GOT3 (cell line): ENCODE data around the gene TMEM123.

Experiments
- DNase-seq: peaks from one replicate; lab custom pipeline; 2025; ENCODE audit warnings: mixed read lengths; lab: John Stamatoyannopoulos, UW

Gene TMEM123, protein sequence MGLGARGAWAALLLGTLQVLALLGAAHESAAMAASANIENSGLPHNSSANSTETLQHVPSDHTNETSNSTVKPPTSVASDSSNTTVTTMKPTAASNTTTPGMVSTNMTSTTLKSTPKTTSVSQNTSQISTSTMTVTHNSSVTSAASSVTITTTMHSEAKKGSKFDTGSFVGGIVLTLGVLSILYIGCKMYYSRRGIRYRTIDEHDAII

DNA sequence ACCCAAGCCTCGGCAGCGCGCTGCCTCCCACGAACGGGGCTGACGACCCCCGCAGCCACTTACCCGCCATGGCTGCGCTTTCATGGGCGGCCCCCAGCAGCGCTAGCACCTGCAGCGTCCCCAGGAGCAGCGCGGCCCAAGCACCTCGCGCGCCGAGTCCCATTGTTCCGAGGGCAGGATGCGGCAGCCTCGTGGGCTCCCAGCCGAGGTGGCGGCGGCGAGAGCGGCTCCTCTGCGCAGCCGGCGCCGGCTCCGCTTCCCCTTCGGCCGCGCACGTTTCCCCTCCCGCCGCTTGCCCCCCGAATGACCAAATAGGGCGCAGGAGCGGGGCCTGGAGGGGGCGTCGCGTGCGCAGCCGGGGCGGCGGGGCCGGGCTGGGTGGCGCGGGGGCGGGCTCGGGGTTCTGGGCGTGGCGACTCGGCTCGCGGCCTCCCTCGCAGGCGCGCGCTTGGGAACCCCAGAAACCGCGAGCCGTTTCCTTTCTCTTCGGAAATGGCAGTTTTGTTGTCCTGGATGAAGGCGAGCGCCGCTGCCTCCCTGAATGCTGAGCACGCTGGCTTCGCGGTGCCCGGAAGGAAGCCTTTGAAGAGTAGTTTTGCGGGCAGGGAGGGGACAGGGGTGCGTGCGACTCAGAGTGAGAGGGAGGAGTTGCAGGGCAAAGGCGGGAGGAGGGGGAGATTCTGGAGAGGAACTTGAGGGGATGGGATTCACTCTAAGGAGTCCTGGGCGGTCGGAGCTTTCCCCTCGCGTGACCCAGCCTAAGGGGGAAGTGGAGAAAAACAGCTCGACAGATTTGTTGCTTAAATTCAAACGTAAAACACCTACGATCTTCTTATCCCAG, at the start of gene TMEM123:
TSS of gene TMEM123 (minus strand) at position 305 of the 841 bp plus-strand sequence. CDS start at position 163, 142 bp downstream.
- DNase-seq, result no peak

DNA sequence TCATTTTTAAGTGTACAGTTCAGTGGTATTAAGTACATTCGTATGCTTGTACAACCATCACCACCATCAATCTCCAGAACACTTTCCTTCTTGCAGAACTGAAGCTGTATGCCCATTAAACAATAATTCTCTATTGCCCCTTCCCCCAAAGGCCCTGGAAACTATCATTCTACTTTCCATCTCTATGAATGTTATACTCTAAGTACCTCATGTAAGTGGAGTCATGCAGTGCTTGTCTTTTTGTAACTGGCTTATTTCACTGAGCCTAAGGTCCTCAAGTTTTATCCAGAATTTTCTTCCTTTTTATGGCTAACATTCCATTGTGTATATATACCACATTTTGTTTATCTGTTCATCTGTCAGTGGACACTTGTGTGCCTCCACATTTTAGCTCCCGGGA, 48.3 kb upstream of the TMEM123 start:
- no peak for DNase-seq

DNA sequence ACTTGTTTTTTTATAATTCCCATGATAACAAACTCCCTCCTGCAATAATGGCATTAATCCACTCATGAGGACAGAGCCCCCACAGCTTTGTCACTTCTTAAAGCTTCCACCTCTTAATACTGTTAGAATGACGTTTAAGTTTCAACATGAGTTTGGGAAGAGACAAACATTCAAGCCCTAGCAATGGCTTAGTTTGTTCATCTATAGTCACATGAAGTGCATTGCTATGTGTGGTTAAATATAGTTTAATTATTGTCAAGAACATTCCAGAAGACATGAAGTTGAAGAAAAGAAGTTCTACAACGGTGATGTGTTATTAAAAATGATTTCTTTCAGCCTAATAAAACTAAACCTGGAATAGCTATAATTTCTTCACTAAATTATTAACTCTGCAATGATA, 47.4 kb upstream of the TMEM123 start:
- DNase-seq, result no peak

DNA sequence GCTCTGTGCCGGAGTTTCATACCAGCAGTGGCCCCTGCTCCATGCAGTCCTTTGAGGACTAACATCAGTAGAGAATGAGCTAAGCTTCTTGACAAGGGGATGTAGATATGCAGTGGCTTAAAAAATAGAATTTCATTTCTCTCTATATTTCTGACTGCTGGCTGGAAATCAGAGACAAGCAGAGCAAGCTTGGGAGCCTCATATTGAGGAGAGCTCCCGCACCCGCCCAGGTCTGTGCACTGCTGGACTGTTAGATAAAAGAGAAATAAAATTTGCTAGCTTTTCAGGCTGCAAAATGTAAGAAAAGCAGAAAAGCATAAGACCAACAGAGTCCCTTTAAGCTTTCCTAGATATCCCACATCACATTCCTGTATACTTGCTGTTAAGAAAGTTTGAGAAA, 46.6 kb upstream of the TMEM123 start:
- DNase-seq, result no peak

DNA sequence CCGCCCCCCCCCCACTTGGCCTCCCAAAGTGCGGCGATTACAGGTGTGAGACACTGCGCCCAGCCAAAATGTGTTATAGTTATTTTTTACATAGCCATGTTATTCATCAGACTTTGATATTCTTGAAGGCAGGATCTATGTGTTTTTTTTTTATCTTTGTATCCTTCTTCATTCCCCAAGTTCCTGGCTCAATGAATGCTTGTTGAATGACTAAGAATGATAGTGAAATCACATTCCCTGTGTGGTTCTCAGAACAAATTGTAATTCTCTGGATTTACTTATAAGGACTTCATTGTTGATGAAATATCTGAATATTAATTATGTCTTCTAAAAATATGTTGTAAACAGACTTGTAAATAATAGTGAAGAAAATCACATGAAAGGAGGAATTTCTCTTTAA, 44.5 kb upstream of the TMEM123 start:
- no peak for DNase-seq

DNA sequence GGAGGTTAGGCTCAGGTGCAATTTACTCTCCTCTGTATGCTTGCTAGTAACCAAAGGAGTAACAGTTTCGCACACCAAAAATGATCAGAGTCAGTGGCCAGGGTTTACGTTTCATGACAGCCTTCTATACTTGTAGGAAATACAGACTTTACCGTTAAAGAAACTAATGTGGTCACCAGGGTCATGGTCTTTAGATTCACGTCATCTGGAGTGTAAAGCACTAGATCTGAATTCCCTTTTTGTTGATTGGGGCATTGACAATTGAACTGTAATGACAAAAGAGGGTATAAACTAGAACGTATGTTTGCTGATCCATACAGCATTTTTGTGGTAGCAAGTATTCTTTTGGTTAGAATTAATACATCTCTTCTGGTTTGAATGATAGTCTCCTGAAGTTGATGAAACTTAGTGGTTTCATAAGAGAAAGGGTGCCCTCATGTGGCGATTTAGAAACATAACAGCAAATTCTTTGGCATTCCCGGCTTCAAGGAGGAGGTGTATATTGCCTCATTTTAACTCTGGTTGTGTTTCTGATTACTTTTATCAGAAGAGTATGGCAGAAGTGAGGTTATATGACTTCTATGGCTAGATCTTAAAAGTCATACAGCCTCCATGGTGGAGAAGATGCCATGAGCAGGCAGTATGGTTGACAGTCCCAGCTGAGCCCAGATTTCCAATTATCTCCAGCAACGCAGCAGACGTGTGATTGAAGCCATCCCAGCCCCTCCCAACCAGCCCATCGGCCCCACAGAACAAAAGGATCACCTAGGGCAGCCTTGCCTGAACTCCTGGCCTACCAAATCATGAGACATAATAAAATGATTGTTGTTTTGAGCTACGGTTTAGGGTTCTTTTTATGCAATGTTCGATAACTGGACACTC, 42.8 kb upstream of the TMEM123 start:
- no peak for DNase-seq

DNA sequence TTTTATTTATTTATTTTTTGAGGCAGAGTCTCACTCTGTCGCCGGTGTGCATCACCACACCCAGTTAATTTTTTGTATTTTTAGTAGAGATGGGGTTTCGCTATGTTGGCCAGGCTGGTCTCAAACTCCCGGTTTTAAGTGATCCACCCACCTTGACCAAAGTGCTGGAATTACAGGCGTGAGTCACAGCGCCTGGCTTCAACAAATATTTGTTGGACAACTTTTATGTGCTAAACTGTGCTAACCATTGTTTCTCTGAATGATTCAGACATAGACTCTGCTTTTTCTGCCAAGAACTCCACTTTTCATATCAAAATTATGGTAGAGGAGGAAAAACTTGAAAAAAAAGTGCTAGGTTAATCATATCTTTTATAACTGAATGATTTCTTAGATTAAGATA, 41.7 kb upstream of the TMEM123 start:
- no peak for DNase-seq

DNA sequence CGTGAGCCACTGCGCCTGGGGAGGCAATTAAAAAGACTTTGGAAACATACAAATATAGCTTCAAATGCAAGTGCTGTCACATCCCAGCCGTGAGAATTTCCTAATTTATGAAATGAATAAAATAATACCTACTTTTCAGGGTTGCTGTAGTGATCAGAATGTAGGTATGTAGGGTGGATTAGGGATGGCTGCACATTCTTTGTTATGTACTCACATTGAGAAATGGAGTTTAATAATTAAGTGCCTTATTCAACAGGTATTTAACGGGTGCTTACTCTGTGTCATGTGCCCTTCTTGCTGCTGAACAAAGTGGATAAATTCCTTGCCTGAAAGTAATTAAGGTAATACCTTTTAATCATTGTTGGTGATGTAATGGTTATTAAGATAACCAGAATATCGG, 41.0 kb upstream of the TMEM123 start:
- DNase-seq, result no peak

DNA sequence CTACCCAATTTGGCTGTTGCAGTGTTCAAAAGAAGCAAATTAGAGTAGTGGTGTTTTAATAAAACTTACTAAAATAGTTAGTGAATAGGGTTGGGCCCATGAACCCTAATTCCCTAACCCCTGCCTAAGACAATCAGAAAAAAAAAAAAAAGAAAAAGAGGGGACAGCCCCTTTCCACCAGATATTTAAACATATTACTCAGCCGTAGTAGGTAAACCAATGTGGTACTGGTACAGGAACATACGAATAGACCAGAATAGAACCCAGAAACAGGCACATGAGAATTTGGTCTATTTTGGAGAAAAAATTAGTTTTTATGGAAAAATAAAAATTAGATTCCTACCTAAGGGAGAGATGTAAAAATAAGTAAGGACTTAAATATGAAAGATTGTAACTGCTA, 39.4 kb upstream of the TMEM123 start:
- no peak for DNase-seq

DNA sequence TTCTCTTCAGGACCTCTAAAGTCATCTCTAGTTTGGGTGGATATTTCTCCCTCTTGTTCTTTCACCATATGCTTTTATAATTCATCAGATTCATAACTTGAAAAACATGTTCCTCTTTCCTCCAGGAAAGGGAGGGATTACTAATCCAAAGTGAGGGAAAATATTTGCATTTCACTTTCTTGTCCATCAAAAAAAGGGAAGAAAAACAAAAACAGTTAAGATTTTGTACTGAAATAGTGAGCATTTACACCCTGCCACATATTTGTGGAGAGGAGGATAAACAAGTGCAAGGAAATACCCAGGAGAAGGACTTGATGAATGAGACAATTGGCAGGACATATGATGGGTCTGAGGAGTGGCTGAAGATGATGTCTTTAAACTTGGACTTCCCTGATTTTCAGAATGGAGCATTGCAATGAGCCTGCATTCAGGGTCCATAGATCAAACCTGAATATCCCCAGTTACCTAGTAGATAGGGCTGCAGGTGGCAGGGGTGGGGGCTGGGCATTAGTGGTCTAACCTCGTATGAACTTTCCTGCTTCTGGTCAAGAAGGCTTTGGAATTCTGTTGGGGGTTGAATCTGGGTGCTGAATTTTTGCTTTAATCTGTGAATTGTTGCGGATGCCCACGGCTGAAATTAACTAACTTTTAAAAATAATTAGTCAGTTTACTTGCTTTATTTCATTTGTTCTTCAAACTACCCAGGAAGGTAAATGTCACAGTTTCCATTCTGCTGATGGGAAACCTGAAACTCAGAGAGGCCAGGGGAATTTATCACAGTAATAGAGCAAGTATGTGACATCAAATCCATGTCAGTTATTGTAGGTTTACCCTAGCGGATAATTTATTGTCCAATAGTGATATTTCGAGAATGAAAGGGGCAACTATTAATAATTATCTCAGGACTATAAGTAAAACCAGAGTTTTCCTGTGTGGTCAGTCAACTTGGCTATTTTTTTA, 36.9 kb upstream of the TMEM123 start:
- DNase-seq, result no peak

DNA sequence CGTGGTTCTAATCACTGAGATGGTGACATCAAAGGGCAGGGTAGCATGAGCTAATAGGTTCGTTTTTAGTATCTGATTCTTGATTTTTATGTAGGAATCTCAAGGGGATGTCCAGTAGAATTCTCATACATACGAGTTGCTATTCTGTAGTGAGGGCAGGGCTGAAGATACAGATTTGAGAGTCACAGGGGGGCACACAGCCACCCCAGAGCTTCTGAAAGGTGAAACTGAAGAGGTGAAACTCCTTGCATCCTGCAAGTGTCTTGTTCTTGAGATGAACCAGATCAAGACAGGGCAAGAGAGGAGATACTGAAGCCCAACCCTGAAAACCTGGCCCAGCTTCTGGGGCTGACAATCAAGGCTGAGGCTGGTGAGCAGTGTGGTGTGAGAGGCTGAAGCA, 35.6 kb upstream of the TMEM123 start:
- DNase-seq, result no peak

DNA sequence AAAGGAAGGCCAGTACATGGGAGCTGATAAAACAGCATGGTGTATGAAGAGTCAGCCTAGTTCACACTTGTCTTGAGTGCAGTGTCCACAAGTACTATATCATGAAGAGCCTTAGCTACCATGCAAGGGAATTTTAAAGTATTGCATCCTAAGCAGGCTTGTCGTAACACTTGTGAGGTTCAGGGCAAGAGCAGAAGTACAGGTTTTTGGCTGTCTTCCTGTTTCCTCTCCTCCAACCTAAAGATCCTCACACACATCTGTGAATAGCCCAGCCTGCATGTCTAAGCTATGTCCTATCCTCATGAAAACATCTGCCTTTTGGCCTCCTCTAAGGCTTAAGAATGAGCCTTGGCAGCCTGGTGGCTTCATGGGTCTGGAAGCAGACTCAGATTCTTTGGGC, 34.6 kb upstream of the TMEM123 start:
- DNase-seq, result no peak

DNA sequence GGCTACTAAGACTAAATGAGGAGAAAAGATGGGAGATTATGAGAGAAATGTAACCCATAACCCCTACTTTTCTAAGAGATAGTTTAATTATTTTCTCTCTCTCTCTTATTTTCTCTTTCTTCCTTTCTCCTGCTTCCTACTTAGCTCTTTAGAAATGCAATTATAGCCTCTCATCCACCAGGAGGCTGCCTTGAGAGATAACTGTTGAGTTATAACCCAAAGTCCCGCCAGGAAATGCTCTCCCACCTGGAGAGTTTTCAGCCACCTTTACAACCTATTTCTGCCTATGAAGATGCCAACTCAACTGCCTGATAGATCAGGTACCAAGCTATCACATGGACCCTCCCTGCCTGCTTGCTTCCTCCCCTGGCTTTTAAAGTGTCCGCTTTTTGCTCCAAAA, 34.0 kb upstream of the TMEM123 start:
- DNase-seq, result no peak

DNA sequence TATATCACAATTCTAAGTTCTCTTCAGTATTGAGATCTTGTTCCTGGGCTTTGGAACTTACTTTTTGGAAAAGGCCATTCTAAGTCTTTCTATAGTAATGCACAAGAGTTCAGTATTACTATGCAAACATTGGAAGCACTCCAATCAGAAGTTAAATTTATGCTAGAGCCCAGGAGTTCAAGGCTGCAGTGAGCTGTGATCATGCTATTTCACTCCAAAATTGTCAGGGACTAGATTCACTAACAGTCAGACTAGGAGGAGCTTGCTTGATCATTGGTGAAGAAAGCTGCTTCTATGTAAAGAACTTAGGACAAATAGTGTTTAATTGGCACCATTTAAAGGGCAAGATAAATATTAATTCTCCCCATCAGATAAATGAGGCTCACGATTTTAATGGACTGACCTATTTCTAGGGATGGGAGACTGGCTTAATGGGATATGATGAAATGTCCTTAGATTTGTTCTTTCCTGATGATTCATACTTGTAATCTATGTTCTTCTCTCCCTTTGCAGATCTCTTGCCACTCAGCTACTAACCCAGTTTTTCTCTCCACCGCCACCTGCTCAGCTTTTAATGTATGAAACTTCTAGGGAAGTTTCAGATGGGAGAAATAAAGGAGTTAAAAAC, 32.6 kb upstream of the TMEM123 start:
- DNase-seq, result no peak

DNA sequence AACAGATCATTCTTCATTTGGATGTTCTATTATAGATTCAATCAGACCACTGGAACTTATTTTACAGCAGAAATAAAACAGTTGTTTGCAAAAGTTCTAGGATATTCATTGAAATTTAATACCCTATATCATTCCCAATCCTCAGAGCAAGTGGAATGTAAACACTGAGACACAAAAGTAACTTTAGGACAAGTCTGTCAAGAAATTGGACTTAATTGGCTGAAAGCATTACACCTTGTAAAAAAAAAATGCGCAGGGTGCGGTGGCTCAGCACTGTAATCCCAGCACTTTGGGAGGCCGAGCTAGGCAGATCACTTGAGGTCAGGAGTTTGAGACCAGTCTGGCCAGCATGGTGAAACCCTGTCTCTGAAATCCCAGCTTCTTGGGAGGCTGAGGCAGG, 29.9 kb upstream of the TMEM123 start:
- DNase-seq, result no peak

DNA sequence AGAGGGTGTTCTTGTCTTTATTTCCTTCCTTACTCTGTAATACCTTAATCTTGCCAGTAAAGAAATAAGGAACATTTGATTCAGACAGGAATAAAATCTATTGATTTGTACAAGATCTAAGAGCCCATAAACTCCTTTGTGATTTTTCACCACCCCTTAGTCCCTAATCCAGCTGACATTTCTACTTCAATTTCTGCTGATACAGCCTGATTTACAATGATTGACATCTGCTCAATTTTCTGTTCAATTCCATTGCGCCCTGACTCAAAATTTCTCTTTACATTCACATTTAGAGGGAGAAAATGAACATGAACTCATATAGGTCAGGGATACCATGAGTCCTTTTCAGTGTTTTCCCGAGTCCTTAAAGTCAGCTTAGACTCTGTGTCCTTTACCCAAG, 27.2 kb upstream of the TMEM123 start:
- no peak for DNase-seq

DNA sequence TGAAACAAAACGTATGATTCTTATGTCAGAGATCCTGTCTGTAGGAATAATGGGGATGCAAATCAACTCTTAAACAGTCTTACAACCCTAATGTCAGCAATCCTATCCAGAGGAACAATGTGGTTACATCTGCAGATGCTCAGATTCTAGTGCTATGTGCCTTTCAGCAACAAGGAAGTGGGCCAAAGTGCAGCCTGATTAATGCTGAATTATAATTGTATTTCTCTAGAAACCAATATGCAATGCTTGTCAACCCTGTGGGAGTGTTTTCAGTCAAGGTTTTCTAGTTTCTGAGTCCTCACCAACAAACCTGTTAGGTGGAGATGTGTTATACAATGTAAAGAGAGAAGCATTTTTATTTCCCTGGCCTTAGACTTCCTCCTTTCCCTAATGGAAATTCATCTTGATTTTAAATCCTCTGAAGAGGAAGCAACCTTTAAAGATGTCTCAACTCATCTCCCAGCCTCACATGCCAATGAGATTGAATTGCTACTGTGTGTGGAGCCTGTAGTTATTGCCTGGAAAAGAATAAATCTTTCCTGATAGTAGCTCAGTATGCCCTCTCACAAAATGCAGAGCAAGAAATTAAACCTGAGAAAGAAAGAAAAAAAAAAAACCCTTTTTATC, 26.2 kb upstream of the TMEM123 start:
- no peak for DNase-seq

DNA sequence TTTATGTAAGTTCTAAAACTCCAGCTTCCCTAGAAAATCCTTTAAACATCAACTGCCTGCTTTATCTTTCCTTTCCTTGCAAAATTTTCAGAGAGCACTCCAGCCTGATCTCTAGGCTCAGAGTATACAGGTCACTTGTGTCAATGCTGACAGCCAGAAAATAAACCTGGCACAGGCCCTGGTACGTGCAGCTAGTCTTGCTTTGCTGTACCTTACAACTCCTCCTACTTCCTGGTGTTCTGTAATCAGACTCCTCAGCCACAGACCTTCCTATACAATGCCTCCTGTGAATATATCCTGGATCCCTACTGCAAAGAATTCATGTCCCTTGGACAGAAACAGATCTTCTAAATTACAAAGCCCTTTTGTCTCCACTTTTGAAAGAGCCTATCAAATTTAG, 24.2 kb upstream of the TMEM123 start:
- DNase-seq, result no peak

DNA sequence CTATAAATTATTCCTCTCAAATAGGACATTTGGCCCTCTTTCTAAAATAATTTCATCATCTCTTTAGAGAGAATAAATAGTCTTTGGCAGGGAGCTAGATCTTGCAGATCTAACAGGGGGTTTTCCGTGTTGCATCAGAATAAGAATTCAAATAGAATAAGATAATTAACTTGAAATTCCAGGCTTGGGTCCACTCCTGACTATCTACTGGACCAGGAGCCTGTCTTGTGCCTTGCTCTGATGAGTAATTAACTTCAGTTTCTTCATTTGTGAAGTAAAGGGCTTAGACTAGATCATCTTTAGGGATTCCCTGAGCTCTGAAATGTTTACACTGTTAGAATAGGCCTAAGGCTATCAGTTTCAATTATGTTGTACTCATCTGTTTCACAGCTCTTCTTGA, 23.5 kb upstream of the TMEM123 start:
- DNase-seq, result no peak

DNA sequence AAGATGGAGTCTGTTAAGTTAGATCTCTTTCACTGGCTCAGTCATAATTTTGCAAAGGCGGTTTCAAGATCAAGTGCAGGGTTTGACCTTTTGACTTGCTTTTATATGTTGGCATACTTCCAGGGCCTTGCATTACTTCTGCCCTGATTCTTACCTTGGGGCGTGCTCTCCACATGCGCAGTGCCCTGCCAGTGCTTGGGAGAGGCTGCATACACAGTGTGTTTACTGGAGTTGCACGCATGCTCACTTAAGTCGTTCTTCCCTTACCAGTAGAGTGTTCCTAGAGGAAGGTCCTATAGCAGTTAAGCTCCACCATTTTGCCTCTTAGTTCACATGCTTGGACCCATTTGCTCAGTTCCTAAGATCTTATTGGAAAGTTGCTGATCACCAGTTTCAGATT, 21.0 kb upstream of the TMEM123 start:
- no peak for DNase-seq

DNA sequence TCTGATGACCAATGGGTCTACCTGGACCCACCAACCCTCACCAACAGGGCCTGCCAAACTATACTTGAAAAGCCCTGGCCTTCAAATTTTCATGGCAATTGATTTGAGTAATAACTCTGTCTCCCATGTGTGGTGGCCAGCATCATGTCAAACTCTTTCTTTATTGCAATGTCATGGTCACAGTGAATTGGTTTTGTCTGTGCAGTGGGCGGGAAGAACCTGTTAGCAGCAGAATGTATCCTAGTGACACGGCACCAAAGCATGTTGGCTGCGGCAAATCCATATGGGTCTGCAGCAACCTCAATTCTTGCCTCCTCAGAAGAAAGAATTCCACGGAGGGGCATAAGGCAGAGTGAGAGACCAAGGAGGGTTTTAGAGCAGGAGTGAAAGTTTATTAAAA, 19.6 kb upstream of the TMEM123 start:
- no peak for DNase-seq
